Esophagus (tissue), 2 donors: Measurements from ENCODE around the gene CATSPERZ. TPM values are rescaled to one million over a fixed set of nuclear protein-coding genes. Genes with fewer than 3 reads are reported as not detected.
A peak's percentile ranks its signal among the peaks of the same experiment; 100 is the strongest.

ENCODE experiments used
- H3K27ac ChIP-seq, 2 donors: one replicate each; pipeline ENCODE4 v1.5.1; 2013; ENCODE audit warnings: low read depth in 2 of 2, mild to moderate bottlenecking in 2 of 2, inconsistent platforms in 1 of 2, low read length in 1 of 2, moderate library complexity in 1 of 2
- H3K27me3 ChIP-seq, 2 donors: one replicate each; pipeline ENCODE4 v1.6.1; 2013; ENCODE audit warnings: low read length in 2 of 2, control low read depth in 1 of 2, mild to moderate bottlenecking in 1 of 2; ENCODE audit not compliant: insufficient read depth in 2 of 2, control insufficient read depth in 1 of 2
- H3K36me3 ChIP-seq, 2 donors: one replicate each; pipeline ENCODE4 v1.6.1; 2013; ENCODE audit warnings: low read length in 1 of 2; ENCODE audit not compliant: control insufficient read depth in 2 of 2, insufficient read depth in 2 of 2
- H3K4me1 ChIP-seq, 2 donors: one replicate each; pipeline ENCODE4 v1.6.1; 2013; ENCODE audit warnings: low read length in 1 of 2; ENCODE audit not compliant: control insufficient read depth in 2 of 2, insufficient read depth in 2 of 2
- H3K4me3 ChIP-seq, 2 donors: one replicate each; pipeline ENCODE4 v1.5.1; 2013; ENCODE audit warnings: low read length in 2 of 2, mild to moderate bottlenecking in 2 of 2, low read depth in 1 of 2, moderate library complexity in 1 of 2
- H3K9me3 ChIP-seq, 2 donors: one replicate each; pipeline ENCODE4 v1.6.1; 2013; ENCODE audit warnings: mild to moderate bottlenecking in 2 of 2, low read depth in 1 of 2, low read length in 1 of 2, moderate library complexity in 1 of 2; ENCODE audit not compliant: control insufficient read depth in 2 of 2, insufficient read depth in 1 of 2
- WGBS, 2 donors: extraction: QIAGEN DNeasy Blood & Tissue Kit; methylation state at CpG; one replicate each; pipeline ENCODE4 v1.1.7; 2013; 5-methylcytosine and 5-hydroxymethylcytosine counted together
- polyA plus RNA-seq, 2 donors: library from polyadenylated mRNA; stranded (reverse); fragments of 200-250 nt; gene quantifications; one replicate each; pipeline ENCODE4 v1.2.3, GENCODE V29; 2013
- donor health status: healthy with polysubstance abuse.
- donor health status: Bipolar disorder and iron deficiency.

The CATSPERZ gene
- polyA plus RNA-seq, 2 donors = 0.37 to 0.39 TPM

DNA sequence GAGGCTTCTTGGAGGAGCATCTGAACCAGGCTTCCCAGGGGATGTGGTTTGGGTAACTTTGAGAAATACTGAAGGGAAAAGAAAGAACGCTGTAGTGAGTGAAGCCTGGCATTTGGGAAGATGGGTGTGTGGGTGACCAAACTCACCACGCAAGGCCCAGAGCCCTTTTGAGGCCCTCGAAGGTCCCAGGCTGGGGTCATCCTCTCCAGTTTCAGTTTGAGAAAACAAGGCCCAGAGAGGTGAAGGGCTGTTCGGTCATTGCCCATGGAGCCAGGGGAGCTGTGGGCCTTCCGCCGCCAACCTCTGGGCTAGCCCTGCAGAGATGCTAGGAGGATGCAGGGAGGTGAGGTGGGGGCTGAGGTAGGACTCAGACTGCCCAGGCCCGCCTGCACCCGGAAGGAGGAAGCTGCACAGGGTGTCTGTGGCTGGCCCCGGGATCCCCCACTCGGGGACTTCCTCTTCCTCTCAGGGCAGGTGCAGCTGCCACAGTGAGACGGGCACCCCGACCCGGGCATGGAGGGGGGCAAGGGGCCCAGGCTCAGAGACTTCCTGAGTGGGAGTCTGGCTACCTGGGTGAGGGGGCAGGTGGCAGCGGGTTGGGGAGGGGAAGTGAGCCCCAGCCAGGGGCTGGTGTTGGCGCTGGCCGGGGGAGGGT lies 39.7 kb downstream of the CATSPERZ start, which contains the start of gene CCDC88B:
TSS of gene CCDC88B (plus strand) at position 451 of the 655 bp plus-strand sequence. CDS start at position 514, 63 bp downstream.
- no peaks in the 10 kb centered on the region for H3K27me3 ChIP-seq
- H3K9me3 ChIP-seq = no peaks in the 10 kb centered on the region
- no peaks in the 10 kb centered on the region for H3K36me3 ChIP-seq
- 59 to 69% methylated on average over 16 of the region's 16 CpGs for WGBS, 2 donors
- peak within 1 kb of the TSS in 1 of 2 donors; percentile 27 for H3K4me3 ChIP-seq
- peaks cover 5 to 18% of the 10 kb centered on the region in 2 donors for H3K4me1 ChIP-seq
- peak within 1 kb of the TSS; percentile 10 to 23 for H3K27ac ChIP-seq

- H3K4me3 ChIP-seq = peak overlapping the region in 1 of 2 donors; percentile 27
- H3K27ac ChIP-seq = peak overlapping the region in 1 of 2 donors; percentile 10
- no peaks in the 10 kb centered on the region for H3K27me3 ChIP-seq
- H3K9me3 ChIP-seq = no peaks in the 10 kb centered on the region
- 44 to 58% methylated on average over 31 to 33 of the region's 33 CpGs for WGBS, 2 donors
- no peaks in the 10 kb centered on the region for H3K36me3 ChIP-seq
- peaks cover 5 to 18% of the 10 kb centered on the region in 2 donors for H3K4me1 ChIP-seq
These were observed 40.6 kb downstream of the CATSPERZ start for GRCh38 chr11:64340671-64341335.

DNA sequence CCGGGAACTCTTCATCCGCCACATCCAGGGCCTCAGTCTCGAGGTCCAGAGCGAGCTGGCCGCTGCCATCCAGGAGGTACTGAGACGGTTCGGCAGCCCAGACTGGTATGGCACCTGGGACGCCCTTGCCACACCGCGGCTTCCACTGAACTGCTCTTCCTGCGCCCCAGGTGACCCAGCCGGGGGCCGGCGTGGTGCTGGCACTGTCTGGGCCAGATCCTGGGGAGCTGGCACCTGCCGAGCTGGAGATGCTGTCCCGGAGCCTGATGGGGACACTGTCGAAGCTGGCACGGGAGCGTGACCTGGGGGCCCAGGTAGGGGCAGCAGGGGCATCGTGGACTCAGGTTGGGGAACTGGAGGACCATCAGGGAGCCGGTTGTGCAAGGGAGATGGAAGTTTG lies 41.3 kb downstream of the CATSPERZ start:
- H3K9me3 ChIP-seq = no peaks in the 10 kb centered on the region
- peaks cover 5 to 18% of the 10 kb centered on the region in 2 donors for H3K4me1 ChIP-seq
- no peak overlapping the region for H3K27ac ChIP-seq
- no peak overlapping the region for H3K4me3 ChIP-seq
- no peaks in the 10 kb centered on the region for H3K36me3 ChIP-seq
- no peaks in the 10 kb centered on the region for H3K27me3 ChIP-seq
- 88 to 90% methylated on average over 20 to 21 of the region's 21 CpGs for WGBS, 2 donors

DNA sequence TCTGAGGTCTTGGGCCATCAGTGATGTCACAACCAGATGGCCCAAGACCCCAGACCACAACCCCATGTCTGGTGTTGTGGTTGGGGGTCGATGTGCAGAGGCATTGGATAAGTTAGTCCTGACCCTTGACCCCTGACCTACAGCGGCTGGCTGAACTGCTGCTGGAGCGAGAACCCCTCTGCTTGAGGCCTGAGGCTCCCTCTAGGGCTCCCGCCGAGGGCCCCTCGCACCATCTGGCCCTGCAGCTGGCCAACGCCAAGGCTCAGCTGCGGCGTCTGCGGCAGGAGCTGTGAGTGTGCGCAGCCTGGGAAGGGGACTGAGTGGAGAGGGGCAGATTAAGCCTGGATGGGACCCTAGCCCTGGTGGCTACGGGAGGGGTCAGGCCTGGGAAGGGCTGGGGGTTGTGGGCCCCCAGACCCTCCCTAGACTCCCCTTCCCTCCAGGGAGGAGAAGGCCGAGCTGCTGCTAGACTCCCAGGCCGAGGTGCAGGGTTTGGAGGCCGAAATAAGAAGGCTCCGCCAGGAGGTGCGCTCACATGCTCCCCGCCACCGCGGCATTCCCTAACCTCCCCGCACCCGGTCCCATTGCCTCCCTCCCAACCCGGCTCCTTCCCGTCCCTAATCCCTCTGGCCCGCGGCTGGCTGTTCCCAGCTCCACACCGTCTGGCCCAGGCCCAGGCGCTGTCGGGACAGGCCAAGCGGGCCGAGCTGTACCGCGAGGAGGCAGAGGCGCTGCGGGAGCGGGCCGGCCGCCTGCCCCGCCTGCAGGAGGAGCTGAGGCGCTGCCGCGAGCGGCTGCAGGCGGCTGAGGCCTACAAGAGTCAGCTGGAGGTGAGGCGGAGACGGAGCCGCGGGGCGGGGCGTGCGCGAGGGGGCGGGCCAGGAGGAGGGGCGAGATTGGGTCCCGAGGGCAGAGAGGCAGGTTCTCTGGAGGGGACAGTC lies 42.0 kb downstream of the CATSPERZ start:
- peak overlapping the region; percentile 85 to 86 for H3K27ac ChIP-seq
- H3K9me3 ChIP-seq = no peaks in the 10 kb centered on the region
- peak overlapping the region; percentile 18 to 42 for H3K4me3 ChIP-seq
- H3K36me3 ChIP-seq = no peaks in the 10 kb centered on the region
- 20 to 21% methylated on average over 50 to 55 of the region's 55 CpGs for WGBS, 2 donors
- peaks cover 5 to 20% of the 10 kb centered on the region in 2 donors for H3K4me1 ChIP-seq
- H3K27me3 ChIP-seq = no peaks in the 10 kb centered on the region

- 59 to 60% methylated on average over 22 to 29 of the region's 29 CpGs for WGBS, 2 donors
- Histone ChIP-seq H3K27ac (peak overlapping the region; percentile 85 to 86), H3K4me3 (peak overlapping the region in 1 of 2 donors; percentile 18)
These were observed 42.9 kb downstream of the CATSPERZ start for GRCh38 chr11:64342869-64343745.

GRCh38 chr11:64343767-64344559 lies 43.8 kb downstream of the CATSPERZ start:
- H3K36me3 ChIP-seq = no peaks in the 10 kb centered on the region
- no peaks in the 10 kb centered on the region for H3K27me3 ChIP-seq
- peaks cover 10 to 24% of the 10 kb centered on the region in 2 donors for H3K4me1 ChIP-seq
- no peaks in the 10 kb centered on the region for H3K9me3 ChIP-seq
- H3K27ac ChIP-seq = no peak overlapping the region
- H3K4me3 ChIP-seq = no peak overlapping the region
- WGBS, 2 donors = 84 to 85% methylated on average over 14 to 18 of the region's 18 CpGs

More at GRCh38 chr11:64342869-64343745, 42.9 kb downstream of the CATSPERZ start:
- Histone ChIP-seq H3K27me3 (no peaks in the 10 kb centered on the region), H3K4me1 (peaks cover 5 to 24% of the 10 kb centered on the region in 2 donors), H3K36me3 (no peaks in the 10 kb centered on the region), H3K9me3 (no peaks in the 10 kb centered on the region)

GRCh38 chr11:64344787-64345186 lies 44.6 kb downstream of the CATSPERZ start:
- Histone ChIP-seq H3K4me1 (peaks cover 10 to 25% of the 10 kb centered on the region in 2 donors), H3K9me3 (no peaks in the 10 kb centered on the region), H3K36me3 (no peaks in the 10 kb centered on the region), H3K27ac (no peak overlapping the region), H3K27me3 (no peaks in the 10 kb centered on the region), H3K4me3 (no peak overlapping the region)
- WGBS, 2 donors = 95 to 98% methylated on average over 25 to 28 of the region's 28 CpGs

- H3K9me3 ChIP-seq = no peaks in the 10 kb centered on the region
- no peak overlapping the region for H3K4me3 ChIP-seq
- peaks cover 10 to 14% of the 10 kb centered on the region in 2 donors for H3K4me1 ChIP-seq
- peaks cover 0 to 2% of the 10 kb centered on the region in 2 donors for H3K36me3 ChIP-seq
- WGBS, 2 donors = 72 to 77% methylated on average over 12 of the region's 12 CpGs
- H3K27me3 ChIP-seq = no peaks in the 10 kb centered on the region
- peak overlapping the region; percentile 86 to 87 for H3K27ac ChIP-seq
These were observed 47.2 kb downstream of the CATSPERZ start for GRCh38 chr11:64347193-64347867.
